HS-5 (cell line): ENCODE data around the gene XXYLT1.
A peak's percentile ranks its signal among the peaks of the same experiment; 100 is the strongest.
"Not testable (repeated sequence)": the region's sequence is repeated elsewhere in the genome, so short reads cannot be mapped to it uniquely, and the experiment has no call there.

Experiments
- DNase-seq: peaks from one replicate; pipeline ENCODE4 v3.0.0-alpha.2; 2012; ENCODE audit warnings: low read depth

Gene XXYLT1

GRCh38 chr3:195112361-195112791, 158.6 kb downstream of the XXYLT1 start:
- no peak for DNase-seq

GRCh38 chr3:195111766-195112165, 159.2 kb downstream of the XXYLT1 start:
- no peak for DNase-seq

- no peak for DNase-seq
Observed at GRCh38 chr3:195111319-195111705, 159.6 kb downstream of the XXYLT1 start.

DNA sequence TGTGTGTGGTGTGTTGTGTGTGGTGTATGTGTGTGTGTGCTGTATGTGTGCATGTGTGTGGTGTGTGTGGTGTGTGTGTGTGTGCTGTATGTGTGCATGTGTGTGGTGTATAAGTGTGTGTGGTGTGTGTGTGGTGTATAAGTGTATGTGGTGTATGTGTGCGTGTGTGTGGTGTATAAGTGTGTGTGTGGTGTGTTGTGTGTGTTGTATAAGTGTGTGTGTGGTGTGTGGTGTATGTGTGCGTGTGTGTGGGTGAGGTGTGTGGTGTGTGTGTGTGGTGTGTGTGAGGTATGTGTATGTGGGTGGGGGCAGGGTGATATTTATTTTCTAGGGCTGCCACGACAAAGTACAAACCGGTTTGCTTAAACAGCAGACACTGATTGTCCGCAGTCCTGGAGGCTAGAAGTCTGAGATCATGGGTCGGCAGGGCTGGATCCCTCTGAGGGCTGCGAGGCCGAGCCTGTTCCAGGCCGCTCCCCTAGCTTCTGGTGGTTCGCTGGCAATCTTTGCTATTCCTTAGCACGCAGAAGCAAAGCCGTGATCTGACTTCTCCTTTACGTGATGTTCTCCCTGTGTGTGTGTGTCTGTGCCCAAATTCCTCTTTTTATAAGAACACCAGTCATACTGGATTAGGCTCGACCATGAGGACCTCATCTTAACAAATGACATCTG, 160.2 kb downstream of the XXYLT1 start:
- DNase-seq, result no peak

GRCh38 chr3:195109098-195109657, 161.8 kb downstream of the XXYLT1 start:
- DNase-seq, result no peak

DNA sequence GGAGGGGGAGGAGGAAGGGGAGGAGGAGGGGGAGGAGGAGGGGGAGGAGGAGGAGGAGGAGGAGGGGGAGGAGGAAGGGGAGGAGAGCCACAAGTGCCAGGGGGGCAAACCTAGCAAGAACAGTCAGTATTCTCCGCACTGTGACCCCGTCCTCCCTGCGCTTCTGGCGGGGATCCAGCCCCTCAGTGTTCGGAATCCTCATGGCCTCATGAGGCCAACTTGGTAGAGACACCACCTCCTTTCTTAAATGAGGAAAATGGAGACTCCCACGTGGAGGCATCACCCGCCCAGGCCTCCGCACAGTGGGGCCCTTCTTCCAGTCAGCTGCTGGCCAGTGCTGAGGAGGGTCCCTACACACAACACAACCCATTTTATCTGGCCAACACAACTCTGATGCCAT, 163.4 kb downstream of the XXYLT1 start:
- DNase-seq, result no peak

- DNase-seq, result not testable (repeated sequence)
Observed at GRCh38 chr3:195107031-195107430, 163.9 kb downstream of the XXYLT1 start.

DNA sequence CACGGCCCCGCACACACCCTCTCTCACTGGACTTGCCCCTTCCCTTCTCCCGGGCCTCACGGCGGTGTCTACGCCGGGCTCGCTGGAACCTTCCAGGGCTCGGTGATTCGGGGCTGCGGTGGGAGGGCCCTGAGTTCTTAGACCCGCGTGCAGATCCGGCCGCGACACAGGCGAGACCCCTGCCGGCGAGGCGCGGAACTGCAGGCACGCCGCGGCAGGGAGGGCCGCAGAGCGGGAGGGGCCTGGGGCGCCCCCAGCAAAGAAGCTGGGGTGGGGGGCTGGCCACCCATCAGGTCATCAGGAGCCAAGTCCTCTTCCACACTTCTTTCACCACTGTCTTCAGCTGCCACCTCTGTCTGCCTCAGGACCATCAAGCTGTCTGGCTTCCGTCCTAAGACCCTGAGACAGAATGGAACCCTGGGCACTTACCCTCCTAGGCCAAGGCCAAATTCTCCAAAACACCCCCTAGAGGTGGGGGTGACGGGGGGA, 164.5 kb downstream of the XXYLT1 start:
- no peak for DNase-seq

- no peak for DNase-seq
Observed at GRCh38 chr3:195105841-195106417, 165.0 kb downstream of the XXYLT1 start.

DNA sequence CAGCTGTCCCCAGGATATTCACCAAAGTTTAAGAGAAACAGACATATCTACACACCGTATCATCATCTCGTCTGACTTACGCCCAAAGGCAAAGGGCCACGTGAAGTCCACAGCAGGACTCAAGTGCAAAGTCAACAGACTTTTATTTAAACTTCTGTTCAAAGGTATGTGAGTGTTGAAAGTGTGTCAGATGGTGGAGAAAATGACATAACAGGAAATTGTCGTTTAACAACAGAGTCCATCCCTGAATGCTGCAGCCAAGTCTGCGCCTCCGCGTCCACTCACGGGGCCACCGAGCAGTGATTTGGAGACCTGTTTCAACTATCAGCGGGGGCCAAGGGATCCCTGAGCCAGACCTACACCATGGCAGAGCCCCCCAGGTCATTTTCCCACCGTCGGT, 165.6 kb downstream of the XXYLT1 start:
- no peak for DNase-seq

DNA sequence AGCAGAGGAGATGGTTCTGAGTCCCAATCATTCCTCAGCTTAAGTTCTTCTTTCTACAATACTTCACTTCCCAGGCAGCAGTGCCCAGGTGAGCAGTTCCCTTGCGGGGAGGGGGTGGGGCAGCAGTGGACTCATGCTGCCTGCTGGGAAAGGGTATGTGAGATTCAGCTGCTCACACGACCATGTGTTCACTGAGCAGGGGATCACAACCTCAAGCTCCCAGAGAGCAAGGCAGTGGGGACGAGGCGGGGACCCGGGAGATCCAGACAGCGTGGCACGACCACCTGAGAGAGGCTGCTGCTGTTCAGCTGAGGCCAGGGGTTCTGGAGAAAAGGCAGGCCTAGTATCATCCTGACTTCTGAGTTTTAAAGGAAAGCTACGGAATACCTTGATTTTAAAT, 166.6 kb downstream of the XXYLT1 start:
- no peak for DNase-seq

- no peak for DNase-seq
Observed at GRCh38 chr3:195103623-195104022, 167.3 kb downstream of the XXYLT1 start.

DNA sequence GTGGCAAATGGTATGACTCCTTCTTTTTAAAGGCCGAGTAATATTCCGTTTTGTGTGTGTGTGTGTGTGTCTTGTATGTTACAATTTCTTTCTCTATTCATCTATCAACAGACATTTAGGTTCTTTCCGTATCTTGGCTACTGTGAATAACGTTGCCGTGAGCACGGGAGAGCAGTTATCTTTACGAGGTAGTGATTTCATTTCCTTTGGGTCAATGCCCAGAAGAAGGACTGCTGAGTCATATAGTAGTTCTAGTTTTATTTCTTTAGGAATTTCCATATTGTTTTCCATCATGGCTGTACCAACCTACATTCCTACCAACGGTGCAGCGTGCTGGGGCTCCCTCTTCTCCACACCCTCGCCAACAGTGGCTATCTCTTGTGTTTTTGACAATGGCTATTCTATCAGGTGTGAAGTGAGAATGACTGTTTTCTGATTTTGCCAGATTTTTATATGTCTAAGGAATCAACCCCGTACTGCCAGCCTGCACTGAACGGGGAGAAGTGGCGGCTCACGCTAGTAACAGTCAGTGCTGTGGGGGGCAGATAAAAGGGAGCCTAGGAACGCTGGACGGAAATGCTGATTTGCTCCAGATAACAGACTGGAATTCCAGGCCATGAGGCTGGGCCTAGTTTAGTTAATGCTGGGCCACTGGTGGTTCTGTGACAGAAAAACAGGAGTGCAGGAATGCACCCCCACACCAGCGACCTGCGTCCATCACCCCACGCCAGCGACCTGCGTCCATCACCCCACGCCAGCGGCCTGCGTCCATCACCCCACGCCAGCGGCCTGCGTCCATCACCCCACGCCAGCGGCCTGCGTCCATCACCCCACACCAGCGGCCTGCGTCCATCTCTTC, 168.1 kb downstream of the XXYLT1 start:
- peak; percentile 89 for DNase-seq

DNA sequence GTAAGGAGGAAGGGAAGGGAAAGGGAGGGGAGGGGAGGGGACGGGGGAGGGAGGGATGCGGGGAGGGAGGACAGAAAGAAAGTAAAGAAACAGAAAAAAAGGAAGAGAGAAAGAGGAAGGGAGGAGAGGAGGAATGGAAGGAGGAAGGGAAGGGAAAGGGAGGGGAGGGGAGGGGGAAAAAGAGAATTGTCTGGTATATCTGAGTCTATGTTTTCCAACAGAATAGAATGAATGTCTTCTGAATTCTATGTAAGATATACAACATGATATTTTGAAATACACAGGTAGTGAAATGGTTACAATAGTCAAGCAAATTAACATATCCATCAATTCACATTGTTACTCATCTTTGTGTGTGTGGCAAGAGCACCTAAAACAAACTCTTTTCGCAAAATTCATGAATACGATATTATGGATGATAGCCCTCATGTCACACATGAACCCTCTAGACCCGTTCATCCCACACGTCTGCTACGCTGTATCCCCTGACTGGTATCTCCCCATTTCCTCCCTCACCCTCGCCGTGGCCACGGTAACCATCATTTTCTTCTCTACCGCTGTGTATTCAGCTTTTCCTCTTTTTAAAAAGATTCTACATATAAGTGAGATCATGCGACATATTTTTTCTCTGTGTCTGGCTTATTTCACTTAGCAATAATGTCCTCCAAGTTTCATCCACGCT, 168.9 kb downstream of the XXYLT1 start:
- no peak for DNase-seq

DNA sequence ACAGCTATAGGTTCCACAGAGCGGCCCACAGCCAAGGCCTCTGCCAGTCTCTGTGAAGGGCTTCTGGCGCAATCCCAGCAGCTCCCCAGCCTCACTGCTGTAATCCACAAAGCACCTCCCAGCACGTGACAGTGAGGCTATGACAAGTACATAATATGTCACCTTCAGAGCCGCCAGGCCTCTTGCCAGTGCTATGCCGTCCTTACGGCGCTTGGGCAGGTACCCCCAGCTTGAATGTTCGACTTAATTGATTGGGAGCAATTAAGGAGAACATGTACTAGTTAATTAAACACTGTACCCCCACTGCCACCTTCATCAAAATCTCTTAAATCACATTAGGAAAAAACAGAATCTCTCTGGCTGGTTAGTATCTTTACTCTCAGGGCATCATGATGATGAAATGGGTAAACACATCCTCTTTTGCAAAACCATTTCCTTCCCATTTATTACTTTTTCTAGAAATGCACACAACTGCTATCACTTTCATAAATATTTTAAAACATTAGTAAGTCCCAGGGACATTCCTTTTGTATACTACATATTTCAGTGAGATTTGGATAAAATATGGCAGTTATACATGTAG, 169.9 kb downstream of the XXYLT1 start:
- peak; percentile 33 for DNase-seq

- DNase-seq, result no peak
Observed at GRCh38 chr3:195099951-195100785, 170.8 kb downstream of the XXYLT1 start.

- DNase-seq, result no peak
Observed at GRCh38 chr3:195098741-195099525, 172.0 kb downstream of the XXYLT1 start.

GRCh38 chr3:195097331-195098255, 173.4 kb downstream of the XXYLT1 start:
- no peak for DNase-seq
